DOHH2 (cell line): ENCODE data around the gene WHRN.

Experiments used
- H3F3A ChIP-seq: fragments of 200-600 bp; sonication (generic), shearing (Covaris generic); 2 replicates; pipeline ENCODE4 v1.6.0; 2016; ENCODE audit warnings: antibody characterized with exemption, mild to moderate bottlenecking; ENCODE audit not compliant: control insufficient read depth, insufficient read depth
- H3K27ac ChIP-seq: fragments of 200-600 bp; sonication (generic); 2 replicates; pipeline ENCODE4 v1.5.1; 2014; ENCODE audit warnings: low read depth, mild to moderate bottlenecking, low read length, moderate library complexity
- H3K27me3 ChIP-seq: fragments of 200-600 bp; sonication (generic); 2 replicates; pipeline ENCODE4 v1.6.1; 2014; ENCODE audit warnings: mild to moderate bottlenecking, low read length, mixed read lengths; ENCODE audit not compliant: control insufficient read depth
- H3K36me3 ChIP-seq: fragments of 200-600 bp; sonication (generic); 2 replicates; pipeline ENCODE4 v1.6.1; 2014; ENCODE audit warnings: mild to moderate bottlenecking, low read length, moderate library complexity, mixed read lengths; ENCODE audit not compliant: control insufficient read depth
- H3K4me1 ChIP-seq: fragments of 200-600 bp; sonication (generic); 2 replicates; pipeline ENCODE4 v1.6.1; 2014; ENCODE audit warnings: mild to moderate bottlenecking, low read length, mixed read lengths; ENCODE audit not compliant: control insufficient read depth
- H3K4me2 ChIP-seq: fragments of 200-600 bp; sonication (generic); 2 replicates; pipeline ENCODE4 v1.6.0; 2014; ENCODE audit warnings: mild to moderate bottlenecking, low read length, moderate library complexity
- H3K4me3 ChIP-seq: fragments of 200-600 bp; sonication (generic); 2 replicates; pipeline ENCODE4 v1.5.1; 2014; ENCODE audit warnings: mild to moderate bottlenecking, low read length, mixed read lengths
- H3K79me2 ChIP-seq: fragments of 200-600 bp; sonication (generic); 2 replicates; pipeline ENCODE4 v1.6.1; 2014; ENCODE audit warnings: mild to moderate bottlenecking, low read length, mixed read lengths; ENCODE audit not compliant: control insufficient read depth
- H3K9me2 ChIP-seq: fragments of 200-600 bp; sonication (generic); replicated peaks from 2 replicates; pipeline ENCODE4 v1.6.1; 2014; ENCODE audit warnings: mild to moderate bottlenecking, low read length, mixed read lengths; ENCODE audit not compliant: control insufficient read depth
- H3K9me3 ChIP-seq: fragments of 200-600 bp; sonication (generic); 2 replicates; pipeline ENCODE4 v1.6.1; 2014; ENCODE audit warnings: antibody characterized with exemption, low read length, mixed read lengths; ENCODE audit not compliant: control insufficient read depth, insufficient read depth
- H4K20me1 ChIP-seq: fragments of 200-600 bp; sonication (generic); 2 replicates; pipeline ENCODE4 v1.6.0; 2014; ENCODE audit warnings: low read depth, mild to moderate bottlenecking, antibody characterized with exemption, low read length, moderate library complexity; ENCODE audit not compliant: control insufficient read depth, insufficient read depth
- CTCF ChIP-seq: fragments of 200-600 bp; sonication (generic); IDR thresholded peaks from one replicate; pipeline ENCODE4 v1.5.1; 2014; ENCODE audit warnings: antibody characterized with exemption, mild to moderate bottlenecking, low read depth, low read length; ENCODE audit not compliant: poor library complexity, severe bottlenecking
- EZH2phosphoT487 ChIP-seq: fragments of 200-600 bp; sonication (generic); IDR thresholded peaks from 2 replicates; pipeline ENCODE4 v1.6.1; 2017; ENCODE audit warnings: borderline replicate concordance, mild to moderate bottlenecking, antibody characterized with exemption, low read length, moderate library complexity, mixed read lengths

The WHRN gene

GRCh38 chr9:114442022-114442421, 63.3 kb downstream of the WHRN start:
- Histone ChIP-seq H3F3A (no peaks in the 10 kb centered on the region; the same call in 1 of the 2 replicates), H4K20me1 (no peaks in the 10 kb centered on the region), H3K9me3 (no peaks in the 10 kb centered on the region), H3K79me2 (no peaks in the 10 kb centered on the region), H3K4me1 (no peaks in the 10 kb centered on the region), H3K36me3 (no peaks in the 10 kb centered on the region), H3K27ac (no peak overlapping the region), H3K4me2 (no peak overlapping the region), H3K4me3 (no peak overlapping the region), H3K27me3 (no peaks in the 10 kb centered on the region), H3K9me2 (no peaks in the 10 kb centered on the region)
- TF ChIP-seq EZH2phosphoT487: no peak
- no peak for TF ChIP-seq CTCF

GRCh38 chr9:114437401-114437893, 67.8 kb downstream of the WHRN start:
- H4K20me1 ChIP-seq: no peaks in the 10 kb centered on the region
- peaks cover 6% of the 10 kb centered on the region for H3K4me1 ChIP-seq
- no peaks in the 10 kb centered on the region for H3K79me2 ChIP-seq
- no peaks in the 10 kb centered on the region for H3K9me3 ChIP-seq
- no peaks in the 10 kb centered on the region for H3F3A ChIP-seq
- no peak overlapping the region for H3K4me2 ChIP-seq
- no peak overlapping the region for H3K4me3 ChIP-seq
- no peaks in the 10 kb centered on the region for H3K9me2 ChIP-seq
- TF ChIP-seq EZH2phosphoT487 (no peak), CTCF (no peak)
- H3K36me3 ChIP-seq: no peaks in the 10 kb centered on the region
- no peaks in the 10 kb centered on the region for H3K27me3 ChIP-seq
- H3K27ac ChIP-seq: no peak overlapping the region

- no peaks in the 10 kb centered on the region for H3K9me2 ChIP-seq
- H3K4me1 ChIP-seq: peaks cover 6% of the 10 kb centered on the region
- H3K36me3 ChIP-seq: no peaks in the 10 kb centered on the region
- no peaks in the 10 kb centered on the region for H4K20me1 ChIP-seq
- H3K9me3 ChIP-seq: no peaks in the 10 kb centered on the region
- H3K27me3 ChIP-seq: peaks cover 5% of the 10 kb centered on the region
- no peak overlapping the region for H3K4me3 ChIP-seq
- H3F3A ChIP-seq: no peaks in the 10 kb centered on the region
- TF ChIP-seq EZH2phosphoT487 (no peak), CTCF (peak; percentile 72)
- H3K79me2 ChIP-seq: no peaks in the 10 kb centered on the region
- no peak overlapping the region for H3K4me2 ChIP-seq
- H3K27ac ChIP-seq: no peak overlapping the region
Observed at GRCh38 chr9:114434878-114435311, 70.4 kb downstream of the WHRN start.
